H4 (cell line): Measurements from ENCODE around the gene PTPN1. TPM values are rescaled to one million over a fixed set of nuclear protein-coding genes. Genes with fewer than 3 reads are reported as not detected.
"Not testable (repeated sequence)": the region's sequence is repeated elsewhere in the genome, so short reads cannot be mapped to it uniquely, and the experiment has no call there.

ENCODE experiments used
- DNase-seq: peaks from one replicate; pipeline ENCODE4 v3.0.0-alpha.2; 2015; ENCODE audit warnings: low spot score
- total RNA-seq: library from RNA; depleted of rRNA; stranded (reverse); fragments of >200 nt; shearing (Covaris generic); gene quantifications from 2 replicates; pipeline ENCODE4 v1.2.3, GENCODE V29; 2014

Gene PTPN1
- total RNA-seq, 1 experiment from 2014 or later, result 22.8 TPM

- DNase-seq, result no peak
Measured at GRCh38 chr20:50608750-50609104, 98.5 kb downstream of the PTPN1 start.

GRCh38 chr20:50609438-50609989, 99.3 kb downstream of the PTPN1 start:
- no peak for DNase-seq

GRCh38 chr20:50610212-50610718, 100.1 kb downstream of the PTPN1 start:
- no peak for DNase-seq

- no peak for DNase-seq
Measured at GRCh38 chr20:50611128-50611810, 101.1 kb downstream of the PTPN1 start.

GRCh38 chr20:50613438-50614169, 103.4 kb downstream of the PTPN1 start:
- no peak for DNase-seq

GRCh38 chr20:50615407-50615806, 105.2 kb downstream of the PTPN1 start:
- DNase-seq, result no peak

- no peak for DNase-seq
Measured at GRCh38 chr20:50617022-50617421, 106.8 kb downstream of the PTPN1 start.

- no peak for DNase-seq
Measured at GRCh38 chr20:50618537-50618936, 108.4 kb downstream of the PTPN1 start.

GRCh38 chr20:50620459-50620858, 110.3 kb downstream of the PTPN1 start:
- not testable (repeated sequence) for DNase-seq

GRCh38 chr20:50621068-50621665, 111.0 kb downstream of the PTPN1 start:
- DNase-seq, result no peak

GRCh38 chr20:50624351-50625016, 114.3 kb downstream of the PTPN1 start:
- DNase-seq, result no peak

GRCh38 chr20:50625986-50626677, 115.9 kb downstream of the PTPN1 start:
- DNase-seq, result peak; percentile 46

- DNase-seq, result no peak
Measured at GRCh38 chr20:50627747-50628146, 117.6 kb downstream of the PTPN1 start.

GRCh38 chr20:50628332-50628731, 118.1 kb downstream of the PTPN1 start:
- DNase-seq, result no peak

- DNase-seq, result no peak
Measured at GRCh38 chr20:50628853-50629669, 118.9 kb downstream of the PTPN1 start.

GRCh38 chr20:50629670-50630045, 119.5 kb downstream of the PTPN1 start:
- DNase-seq, result no peak

GRCh38 chr20:50630578-50631263, 120.5 kb downstream of the PTPN1 start:
- no peak for DNase-seq

- no peak for DNase-seq
Measured at GRCh38 chr20:50632236-50632635, 122.1 kb downstream of the PTPN1 start.

- DNase-seq, result no peak
Measured at GRCh38 chr20:50632701-50633100, 122.5 kb downstream of the PTPN1 start.

GRCh38 chr20:50633361-50633760, 123.2 kb downstream of the PTPN1 start:
- no peak for DNase-seq
